ENCODE measurements around the gene LCOR. TPM values are rescaled to one million over a fixed set of nuclear protein-coding genes. Genes with fewer than 3 reads are reported as not detected.

The LCOR gene
- total RNA-seq, 1 experiment from 2014 or later, result 42.1 TPM

- Histone ChIP-seq H2BK15ac (ENCODE audit: low read depth, low read length) (no peak overlapping the region), H4K20me1 (ENCODE audit: control insufficient read depth, insufficient read depth, insufficient read length) (no peaks in the 10 kb centered on the region), H3K4me2 (ENCODE audit: insufficient read depth, insufficient read length, low read length) (no peak overlapping the region), H3K79me2 (ENCODE audit: insufficient read depth, low read length) (no peaks in the 10 kb centered on the region), H3K14ac (ENCODE audit: insufficient read depth, low read length) (no peak overlapping the region), H3K27ac (ENCODE audit: insufficient read length, low read depth, low read length) (no peak overlapping the region), H3K79me1 (ENCODE audit: insufficient read depth, low read depth, low read length, poor library complexity, severe bottlenecking) (no peaks in the 10 kb centered on the region), H4K8ac (replicated peaks; ENCODE audit: insufficient read length, low read depth, low read length) (no peak overlapping the region), H3K23ac (ENCODE audit: insufficient read length, low read depth, low read length) (no peak overlapping the region), H3K27me3 (ENCODE audit: insufficient read depth, low read length) (no peaks in the 10 kb centered on the region), H2AFZ (ENCODE audit: low read length) (no peak overlapping the region), H2BK20ac (ENCODE audit: low read depth, low read length, poor library complexity, severe bottlenecking) (no peak overlapping the region), H4K5ac (ENCODE audit: insufficient read length, low read depth, low read length) (no peak overlapping the region), H4K91ac (ENCODE audit: insufficient read length, low read depth, low read length) (no peak overlapping the region), H3K4me1 (ENCODE audit: insufficient read depth, low read length) (no peaks in the 10 kb centered on the region), H3K18ac (ENCODE audit: insufficient read length, low read depth, low read length) (no peak overlapping the region), H2BK12ac (ENCODE audit: insufficient read length, low read depth, low read length) (no peak overlapping the region), H2AK5ac (ENCODE audit: insufficient read length, low read length) (no peak overlapping the region), H3T11ph (ENCODE audit: low read length) (no peak overlapping the region), H2BK120ac (ENCODE audit: low read depth, low read length, poor library complexity, severe bottlenecking) (no peak overlapping the region), H3K9me3 (ENCODE audit: control insufficient read depth, low read depth, low read length) (no peaks in the 10 kb centered on the region), H2BK5ac (ENCODE audit: insufficient read length, low read length) (no peak overlapping the region), H3K9ac (ENCODE audit: extremely low read depth, insufficient read length, low read length) (no peak overlapping the region), H3K4ac (ENCODE audit: low read depth, low read length) (no peak overlapping the region), H3K56ac (ENCODE audit: insufficient read length, low read depth, low read length) (no peak overlapping the region), H3K23me2 (ENCODE audit: insufficient read length, low read depth, low read length, poor library complexity, severe bottlenecking) (no peaks in the 10 kb centered on the region)
- DNase-seq, result peak; percentile 26
- peaks cover 0 to 6% of the 10 kb centered on the region in 2 experiments; a peak in 1 of 4 replicates for H3K4me1 Mint-ChIP-seq
- no peaks in the 10 kb centered on the region for H3K27me3 Mint-ChIP-seq (ENCODE audit: low read depth)
- WGBS (ENCODE audit: extremely low coverage, insufficient read length, low lambda C conversion rate), result no CpG with 5 or more reads among the region's 8 CpGs
- no peak overlapping the region for H3K27ac Mint-ChIP-seq
- no peak overlapping the region for H3K4me3 Mint-ChIP-seq
- H3K9me3 Mint-ChIP-seq, result peaks cover 5 to 6% of the 10 kb centered on the region in 2 experiments
- H3K36me3 Mint-ChIP-seq (ENCODE audit: insufficient read depth in 1 of 3, low read depth in 3 of 3), result peaks cover 0 to 5% (median 4%) of the 10 kb centered on the region in 3 experiments; a peak in 6 of 7 replicates
- TF ChIP-seq, protein P1, sequence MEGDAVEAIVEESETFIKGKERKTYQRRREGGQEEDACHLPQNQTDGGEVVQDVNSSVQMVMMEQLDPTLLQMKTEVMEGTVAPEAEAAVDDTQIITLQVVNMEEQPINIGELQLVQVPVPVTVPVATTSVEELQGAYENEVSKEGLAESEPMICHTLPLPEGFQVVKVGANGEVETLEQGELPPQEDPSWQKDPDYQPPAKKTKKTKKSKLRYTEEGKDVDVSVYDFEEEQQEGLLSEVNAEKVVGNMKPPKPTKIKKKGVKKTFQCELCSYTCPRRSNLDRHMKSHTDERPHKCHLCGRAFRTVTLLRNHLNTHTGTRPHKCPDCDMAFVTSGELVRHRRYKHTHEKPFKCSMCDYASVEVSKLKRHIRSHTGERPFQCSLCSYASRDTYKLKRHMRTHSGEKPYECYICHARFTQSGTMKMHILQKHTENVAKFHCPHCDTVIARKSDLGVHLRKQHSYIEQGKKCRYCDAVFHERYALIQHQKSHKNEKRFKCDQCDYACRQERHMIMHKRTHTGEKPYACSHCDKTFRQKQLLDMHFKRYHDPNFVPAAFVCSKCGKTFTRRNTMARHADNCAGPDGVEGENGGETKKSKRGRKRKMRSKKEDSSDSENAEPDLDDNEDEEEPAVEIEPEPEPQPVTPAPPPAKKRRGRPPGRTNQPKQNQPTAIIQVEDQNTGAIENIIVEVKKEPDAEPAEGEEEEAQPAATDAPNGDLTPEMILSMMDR (conservative IDR thresholded peaks at IDR 0.05), result no peak
These were observed 180.4 kb downstream of the LCOR start for GRCh38 chr10:97012470-97012869.

All from H9 (cell line).